Measurements from ENCODE around the gene MMP3. TPM values are rescaled to one million over a fixed set of nuclear protein-coding genes. Genes with fewer than 3 reads are reported as not detected.

Gene MMP3
- polyA plus RNA-seq, 3 donors = not detected

DNA sequence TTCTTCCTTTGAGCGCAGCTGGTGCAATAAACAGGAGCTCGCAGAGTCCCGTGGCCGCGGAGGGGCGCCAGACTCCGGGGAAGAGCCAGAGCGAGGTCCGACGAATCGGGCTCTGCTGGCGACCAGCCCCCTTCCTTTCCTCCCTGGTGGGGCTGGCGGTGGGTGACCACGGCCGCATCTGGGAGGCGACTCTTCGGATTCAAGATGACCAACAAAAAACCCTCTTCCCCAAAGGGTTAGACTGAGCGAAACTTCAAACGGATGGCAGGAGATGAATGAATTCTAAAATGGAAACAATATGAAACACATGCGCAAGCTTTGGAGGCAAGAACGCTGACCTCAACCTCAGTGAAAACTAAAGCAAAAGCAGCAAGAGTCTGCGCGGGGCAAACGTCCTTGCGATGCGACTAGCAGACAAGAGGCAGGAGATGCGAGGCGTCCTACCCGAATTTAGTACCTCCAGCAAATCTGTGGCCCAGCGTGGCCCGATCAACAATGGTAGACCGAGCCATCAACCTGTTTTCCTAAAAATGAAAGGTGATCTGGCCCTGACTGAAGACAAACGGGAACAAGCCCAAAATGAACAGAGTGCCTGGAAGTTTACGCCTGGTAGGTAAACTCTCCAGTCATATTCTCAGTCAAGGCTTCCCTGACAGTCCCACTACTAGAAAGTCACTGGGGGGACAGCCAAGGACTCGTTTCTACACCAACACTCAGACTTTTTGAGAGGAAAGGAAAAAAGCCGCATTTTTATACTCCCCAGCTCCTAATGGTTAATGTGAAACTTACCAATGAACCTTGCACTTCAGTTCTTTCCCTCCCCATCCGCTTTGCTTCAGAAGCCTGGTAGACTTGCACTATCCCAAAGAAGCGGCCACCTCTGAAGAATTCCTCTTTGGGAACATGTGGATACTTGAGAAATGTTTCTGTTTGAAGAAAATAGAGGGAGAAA lies 11.6 kb downstream of the MMP3 start:
- no peaks in the 10 kb centered on the region for H3K36me3 ChIP-seq (replicated peaks in 1 of 2; ENCODE audit: control insufficient read depth in 1 of 2, insufficient read depth in 2 of 2, low read length in 2 of 2)
- H3K4me3 Mint-ChIP-seq = peak overlapping the region in 1 of 2 donors; percentile 81
- intact Hi-C loops (cut with micrococcal nuclease) = no loop called here
- H2AFZ ChIP-seq (ENCODE audit: insufficient read depth, low read depth, low read length, poor library complexity, severe bottlenecking) = no peak overlapping the region
- peaks cover 27 to 35% (median 29%) of the 10 kb centered on the region in 3 donors for H3K27me3 Mint-ChIP-seq (ENCODE audit: low read depth in 3 of 3)
- no peaks in the 10 kb centered on the region for H3K4me1 ChIP-seq (ENCODE audit: control insufficient read depth in 1 of 2, insufficient read depth in 2 of 2, low read length in 2 of 2)
- DNase-seq = no peak
- 43% methylated on average over 24 of the region's 38 CpGs for WGBS (ENCODE audit: insufficient coverage)
- H3K27ac Mint-ChIP-seq = no peak overlapping the region
- H3K4me2 ChIP-seq (replicated peaks; ENCODE audit: extremely low read depth, low read length, poor library complexity, severe bottlenecking) = no peak overlapping the region
- peaks cover 0 to 2% (median 0%) of the 10 kb centered on the region in 7 donors for H3K9me3 Mint-ChIP-seq
- no peak overlapping the region for H3K27ac ChIP-seq (ENCODE audit: low read depth in 1 of 2, low read length in 2 of 2)
- no peak overlapping the region for H3K4me3 ChIP-seq (replicated peaks in 1 of 3; ENCODE audit: low read depth in 2 of 3, low read length in 3 of 3)
- H3K9ac ChIP-seq (ENCODE audit: insufficient read depth, low read length, poor library complexity, severe bottlenecking) = no peak overlapping the region
- H3K9me3 ChIP-seq (replicated peaks in 1 of 2; ENCODE audit: control insufficient read depth in 1 of 2, insufficient read depth in 1 of 2, low read length in 2 of 2) = peaks cover 0 to 4% of the 10 kb centered on the region in 2 donors
- H3K79me2 ChIP-seq (ENCODE audit: insufficient read depth, low read length) = no peaks in the 10 kb centered on the region
- H3K4me1 Mint-ChIP-seq = no peaks in the 10 kb centered on the region
- TF ChIP-seq, protein P1, sequence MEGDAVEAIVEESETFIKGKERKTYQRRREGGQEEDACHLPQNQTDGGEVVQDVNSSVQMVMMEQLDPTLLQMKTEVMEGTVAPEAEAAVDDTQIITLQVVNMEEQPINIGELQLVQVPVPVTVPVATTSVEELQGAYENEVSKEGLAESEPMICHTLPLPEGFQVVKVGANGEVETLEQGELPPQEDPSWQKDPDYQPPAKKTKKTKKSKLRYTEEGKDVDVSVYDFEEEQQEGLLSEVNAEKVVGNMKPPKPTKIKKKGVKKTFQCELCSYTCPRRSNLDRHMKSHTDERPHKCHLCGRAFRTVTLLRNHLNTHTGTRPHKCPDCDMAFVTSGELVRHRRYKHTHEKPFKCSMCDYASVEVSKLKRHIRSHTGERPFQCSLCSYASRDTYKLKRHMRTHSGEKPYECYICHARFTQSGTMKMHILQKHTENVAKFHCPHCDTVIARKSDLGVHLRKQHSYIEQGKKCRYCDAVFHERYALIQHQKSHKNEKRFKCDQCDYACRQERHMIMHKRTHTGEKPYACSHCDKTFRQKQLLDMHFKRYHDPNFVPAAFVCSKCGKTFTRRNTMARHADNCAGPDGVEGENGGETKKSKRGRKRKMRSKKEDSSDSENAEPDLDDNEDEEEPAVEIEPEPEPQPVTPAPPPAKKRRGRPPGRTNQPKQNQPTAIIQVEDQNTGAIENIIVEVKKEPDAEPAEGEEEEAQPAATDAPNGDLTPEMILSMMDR (IDR thresholded peaks at IDR 0.05) = no peak
- H3K36me3 Mint-ChIP-seq = no peaks in the 10 kb centered on the region
- H4K20me1 ChIP-seq (ENCODE audit: insufficient read depth, low read length) = no peaks in the 10 kb centered on the region
- H3K27me3 ChIP-seq (ENCODE audit: control insufficient read depth in 2 of 2, insufficient read depth in 2 of 2, low read length in 2 of 2) = peaks cover 22 to 32% of the 10 kb centered on the region in 2 donors

DNA sequence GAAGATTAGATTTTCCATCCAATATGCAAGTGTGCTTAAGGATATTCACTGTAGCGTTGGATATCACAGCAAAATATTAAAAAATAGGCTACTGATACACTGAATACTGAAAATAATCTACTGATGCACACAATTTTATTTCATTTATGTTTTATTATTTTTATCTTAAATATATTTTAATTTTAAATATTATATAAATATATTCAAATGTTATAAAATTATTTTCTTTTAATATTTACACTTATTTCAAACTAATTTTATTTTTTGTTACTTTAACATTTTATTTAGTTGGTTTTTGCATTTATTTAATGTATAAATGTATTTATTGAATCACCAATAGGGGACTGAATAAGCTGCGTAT lies 12.3 kb downstream of the MMP3 start:
- Histone ChIP-seq H3K9ac (ENCODE audit: insufficient read depth, low read length, poor library complexity, severe bottlenecking) (no peak overlapping the region), H4K20me1 (ENCODE audit: insufficient read depth, low read length) (no peaks in the 10 kb centered on the region), H3K4me1 (ENCODE audit: control insufficient read depth in 1 of 2, insufficient read depth in 2 of 2, low read length in 2 of 2) (no peaks in the 10 kb centered on the region), H3K4me3 (replicated peaks in 1 of 3; ENCODE audit: low read depth in 2 of 3, low read length in 3 of 3) (no peak overlapping the region), H3K9me3 (replicated peaks in 1 of 2; ENCODE audit: control insufficient read depth in 1 of 2, insufficient read depth in 1 of 2, low read length in 2 of 2) (peaks cover 3 to 4% of the 10 kb centered on the region in 2 donors), H3K27me3 (ENCODE audit: control insufficient read depth in 2 of 2, insufficient read depth in 2 of 2, low read length in 2 of 2) (peaks cover 22 to 32% of the 10 kb centered on the region in 2 donors), H3K36me3 (replicated peaks in 1 of 2; ENCODE audit: control insufficient read depth in 1 of 2, insufficient read depth in 2 of 2, low read length in 2 of 2) (no peaks in the 10 kb centered on the region), H2AFZ (ENCODE audit: insufficient read depth, low read depth, low read length, poor library complexity, severe bottlenecking) (no peak overlapping the region), H3K79me2 (ENCODE audit: insufficient read depth, low read length) (no peaks in the 10 kb centered on the region), H3K27ac (ENCODE audit: low read depth in 1 of 2, low read length in 2 of 2) (no peak overlapping the region), H3K4me2 (replicated peaks; ENCODE audit: extremely low read depth, low read length, poor library complexity, severe bottlenecking) (no peak overlapping the region)
- H3K4me1 Mint-ChIP-seq = no peaks in the 10 kb centered on the region
- H3K4me3 Mint-ChIP-seq = no peak overlapping the region
- no peak for DNase-seq
- no peaks in the 10 kb centered on the region for H3K36me3 Mint-ChIP-seq
- intact Hi-C loops (cut with micrococcal nuclease) = no loop called here
- no peak overlapping the region for H3K27ac Mint-ChIP-seq
- H3K27me3 Mint-ChIP-seq (ENCODE audit: low read depth in 3 of 3) = peaks cover 27 to 37% (median 29%) of the 10 kb centered on the region in 3 donors
- peaks cover 0 to 6% (median 0%) of the 10 kb centered on the region in 7 donors for H3K9me3 Mint-ChIP-seq
- WGBS (ENCODE audit: insufficient coverage) = no CpG with 5 or more reads among the region's 2 CpGs
- TF ChIP-seq, protein P1 (IDR thresholded peaks at IDR 0.05) = no peak

All from CD14-positive monocyte (primary cell).